ENCODE data around the gene SLC17A7.

- no peak for TF ChIP-seq PATZ1 (CRISPR knock-in tag; IDR thresholded peaks at IDR 0.05; ENCODE audit: borderline replicate concordance)
- no peak for TF ChIP-seq ZFP30 (CRISPR knock-in tag; IDR thresholded peaks at IDR 0.05)
- no peak for TF ChIP-seq TOX (CRISPR knock-in tag; IDR thresholded peaks at IDR 0.05; ENCODE audit: borderline replicate concordance)
- TF ChIP-seq CREB5 (CRISPR knock-in tag; IDR thresholded peaks at IDR 0.05; ENCODE audit: low read depth): no peak
- TF ChIP-seq PPARA (CRISPR knock-in tag; IDR thresholded peaks at IDR 0.05; ENCODE audit: borderline replicate concordance): no peak
- TF ChIP-seq ZNF565 (CRISPR knock-in tag; conservative IDR thresholded peaks at IDR 0.05; ENCODE audit: low read depth): no peak
- no peak for TF ChIP-seq GLIS3 (CRISPR knock-in tag; IDR thresholded peaks at IDR 0.05)
- TF ChIP-seq ZC3H10 (CRISPR knock-in tag; IDR thresholded peaks at IDR 0.05): no peak
- TF ChIP-seq ISL1 (CRISPR knock-in tag; IDR thresholded peaks at IDR 0.05): no peak
- TF ChIP-seq SNAI2 (CRISPR knock-in tag; IDR thresholded peaks at IDR 0.05): no peak
- TF ChIP-seq ARNTL (CRISPR knock-in tag; IDR thresholded peaks at IDR 0.05; ENCODE audit: borderline replicate concordance, low read depth): no peak
- no peak for TF ChIP-seq ZFP3 (CRISPR knock-in tag; IDR thresholded peaks at IDR 0.05)
- TF ChIP-seq BACH2 (CRISPR knock-in tag; IDR thresholded peaks at IDR 0.05; ENCODE audit: borderline replicate concordance): no peak
Measured at GRCh38 chr19:49407482-49408015, 33.8 kb downstream of the SLC17A7 start.
